Nephron (organoid): Measurements from ENCODE around the gene EPHA3.

Experiments
- H3K27ac Mint-ChIP-seq, 3 experiments: 2 replicates each; pipeline ENCODE4 v1.8.0; 2020; ENCODE audit warnings: mixed read lengths in 3 of 3, mild to moderate bottlenecking in 2 of 3, moderate library complexity in 1 of 3
- H3K27me3 Mint-ChIP-seq: 2 replicates; pipeline ENCODE4 v1.8.0; 2021; ENCODE audit warnings: low read depth, mild to moderate bottlenecking, moderate library complexity, mixed read lengths
- H3K36me3 Mint-ChIP-seq: 2 replicates; pipeline ENCODE4 v1.8.0; 2020; ENCODE audit warnings: low read depth, mixed read lengths
- H3K4me1 Mint-ChIP-seq: 2 replicates; pipeline ENCODE4 v1.8.0; 2020; ENCODE audit warnings: mixed read lengths
- H3K4me3 Mint-ChIP-seq, 3 experiments: 2 replicates each; pipeline ENCODE4 v1.8.0; 2020; ENCODE audit warnings: mild to moderate bottlenecking in 3 of 3, mixed read lengths in 3 of 3, moderate library complexity in 2 of 3
- H3K9me3 Mint-ChIP-seq: 2 replicates; pipeline ENCODE4 v1.8.0; 2020; ENCODE audit warnings: mixed read lengths
- TF ChIP-seq, protein P1 (sequence below), 3 experiments: fragments of 200-600 bp; sonication (generic); IDR thresholded peaks; one replicate each; pipeline ENCODE4 v1.5.0; 2021; ENCODE audit warnings: antibody characterized with exemption in 3 of 3; ENCODE audit not compliant: unreplicated experiment in 3 of 3

Gene EPHA3

GRCh38 chr3:89101921-89102320, 5.5 kb upstream of the EPHA3 start:
- no peaks in the 10 kb centered on the region for H3K36me3 Mint-ChIP-seq
- no peak overlapping the region for H3K4me3 Mint-ChIP-seq

DNA sequence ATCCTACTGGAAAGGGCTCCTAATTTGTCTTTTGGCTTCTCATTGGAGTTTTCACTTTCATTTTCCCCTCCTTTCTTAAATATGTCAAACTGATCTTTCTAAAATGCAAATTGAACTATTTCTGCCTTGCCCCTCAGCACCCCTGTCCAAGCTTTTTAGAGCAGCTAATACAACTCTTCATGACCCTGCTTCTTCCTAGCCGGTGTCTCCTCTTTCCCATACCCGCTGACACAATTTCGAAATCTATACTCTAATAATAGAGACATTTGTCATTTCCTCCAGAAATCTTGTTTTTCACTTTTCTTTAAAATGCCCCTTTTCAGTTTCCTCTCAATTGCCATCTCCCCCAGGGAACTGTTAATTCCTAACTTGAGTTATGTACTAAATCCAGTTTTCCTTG, 2.9 kb upstream of the EPHA3 start:
- Mint-ChIP-seq H3K9me3 (no peaks in the 10 kb centered on the region), H3K4me1 (peaks cover 14% of the 10 kb centered on the region), H3K36me3 (no peaks in the 10 kb centered on the region), H3K27ac (no peak overlapping the region), H3K27me3 (peaks cover 12% of the 10 kb centered on the region), H3K4me3 (no peak overlapping the region)
- TF ChIP-seq, protein P1, sequence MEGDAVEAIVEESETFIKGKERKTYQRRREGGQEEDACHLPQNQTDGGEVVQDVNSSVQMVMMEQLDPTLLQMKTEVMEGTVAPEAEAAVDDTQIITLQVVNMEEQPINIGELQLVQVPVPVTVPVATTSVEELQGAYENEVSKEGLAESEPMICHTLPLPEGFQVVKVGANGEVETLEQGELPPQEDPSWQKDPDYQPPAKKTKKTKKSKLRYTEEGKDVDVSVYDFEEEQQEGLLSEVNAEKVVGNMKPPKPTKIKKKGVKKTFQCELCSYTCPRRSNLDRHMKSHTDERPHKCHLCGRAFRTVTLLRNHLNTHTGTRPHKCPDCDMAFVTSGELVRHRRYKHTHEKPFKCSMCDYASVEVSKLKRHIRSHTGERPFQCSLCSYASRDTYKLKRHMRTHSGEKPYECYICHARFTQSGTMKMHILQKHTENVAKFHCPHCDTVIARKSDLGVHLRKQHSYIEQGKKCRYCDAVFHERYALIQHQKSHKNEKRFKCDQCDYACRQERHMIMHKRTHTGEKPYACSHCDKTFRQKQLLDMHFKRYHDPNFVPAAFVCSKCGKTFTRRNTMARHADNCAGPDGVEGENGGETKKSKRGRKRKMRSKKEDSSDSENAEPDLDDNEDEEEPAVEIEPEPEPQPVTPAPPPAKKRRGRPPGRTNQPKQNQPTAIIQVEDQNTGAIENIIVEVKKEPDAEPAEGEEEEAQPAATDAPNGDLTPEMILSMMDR (IDR thresholded peaks at IDR 0.05; ENCODE audit: unreplicated experiment in 3 of 3) = no peak

More at GRCh38 chr3:89101921-89102320, 5.5 kb upstream of the EPHA3 start:
- Mint-ChIP-seq H3K9me3 (no peaks in the 10 kb centered on the region), H3K27ac (no peak overlapping the region), H3K27me3 (no peaks in the 10 kb centered on the region), H3K4me1 (peaks cover 3% of the 10 kb centered on the region)
- TF ChIP-seq, protein P1 (IDR thresholded peaks at IDR 0.05; ENCODE audit: unreplicated experiment in 3 of 3) = no peak

- peaks cover 14% of the 10 kb centered on the region for H3K4me1 Mint-ChIP-seq
- H3K27me3 Mint-ChIP-seq = peaks cover 12% of the 10 kb centered on the region
- no peaks in the 10 kb centered on the region for H3K36me3 Mint-ChIP-seq
- H3K27ac Mint-ChIP-seq = no peak overlapping the region
- TF ChIP-seq, protein P1 (IDR thresholded peaks at IDR 0.05; ENCODE audit: unreplicated experiment in 3 of 3) = no peak
- no peak overlapping the region for H3K4me3 Mint-ChIP-seq
- H3K9me3 Mint-ChIP-seq = no peaks in the 10 kb centered on the region
Observed at GRCh38 chr3:89105503-89105902, 1.9 kb upstream of the EPHA3 start.

DNA sequence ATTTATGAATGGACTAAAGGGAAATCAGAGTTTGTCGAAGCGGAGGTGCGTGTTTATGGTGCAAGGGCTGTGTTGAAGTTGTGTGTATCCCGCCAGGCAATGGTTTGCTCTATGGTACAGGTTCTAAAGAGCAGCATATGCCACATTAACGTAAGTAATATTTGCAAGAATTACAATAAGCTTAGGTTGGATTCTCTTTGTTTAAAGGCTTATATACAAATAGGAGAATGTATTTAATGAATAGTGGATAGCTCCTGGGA, 800 bp downstream of the EPHA3 start:
- Mint-ChIP-seq H3K4me3 (peak overlapping the region; percentile 84 to 91 (median 87)), H3K9me3 (no peaks in the 10 kb centered on the region), H3K27ac (peak overlapping the region in 1 of 3 experiments; percentile 24), H3K36me3 (no peaks in the 10 kb centered on the region), H3K4me1 (peaks cover 18% of the 10 kb centered on the region), H3K27me3 (peaks cover 19% of the 10 kb centered on the region)
- TF ChIP-seq, protein P1 (IDR thresholded peaks at IDR 0.05; ENCODE audit: unreplicated experiment in 3 of 3) = no peak

GRCh38 chr3:89113344-89113743, 5.9 kb downstream of the EPHA3 start:
- H3K36me3 Mint-ChIP-seq = no peaks in the 10 kb centered on the region
- H3K4me1 Mint-ChIP-seq = peaks cover 23% of the 10 kb centered on the region
- H3K27ac Mint-ChIP-seq = peak overlapping the region in 1 of 3 experiments; percentile 59
- peaks cover 20% of the 10 kb centered on the region for H3K27me3 Mint-ChIP-seq
- no peaks in the 10 kb centered on the region for H3K9me3 Mint-ChIP-seq
- TF ChIP-seq, protein P1 (IDR thresholded peaks at IDR 0.05; ENCODE audit: unreplicated experiment in 3 of 3) = no peak
- H3K4me3 Mint-ChIP-seq = peak overlapping the region; percentile 70 to 97 (median 93)

DNA sequence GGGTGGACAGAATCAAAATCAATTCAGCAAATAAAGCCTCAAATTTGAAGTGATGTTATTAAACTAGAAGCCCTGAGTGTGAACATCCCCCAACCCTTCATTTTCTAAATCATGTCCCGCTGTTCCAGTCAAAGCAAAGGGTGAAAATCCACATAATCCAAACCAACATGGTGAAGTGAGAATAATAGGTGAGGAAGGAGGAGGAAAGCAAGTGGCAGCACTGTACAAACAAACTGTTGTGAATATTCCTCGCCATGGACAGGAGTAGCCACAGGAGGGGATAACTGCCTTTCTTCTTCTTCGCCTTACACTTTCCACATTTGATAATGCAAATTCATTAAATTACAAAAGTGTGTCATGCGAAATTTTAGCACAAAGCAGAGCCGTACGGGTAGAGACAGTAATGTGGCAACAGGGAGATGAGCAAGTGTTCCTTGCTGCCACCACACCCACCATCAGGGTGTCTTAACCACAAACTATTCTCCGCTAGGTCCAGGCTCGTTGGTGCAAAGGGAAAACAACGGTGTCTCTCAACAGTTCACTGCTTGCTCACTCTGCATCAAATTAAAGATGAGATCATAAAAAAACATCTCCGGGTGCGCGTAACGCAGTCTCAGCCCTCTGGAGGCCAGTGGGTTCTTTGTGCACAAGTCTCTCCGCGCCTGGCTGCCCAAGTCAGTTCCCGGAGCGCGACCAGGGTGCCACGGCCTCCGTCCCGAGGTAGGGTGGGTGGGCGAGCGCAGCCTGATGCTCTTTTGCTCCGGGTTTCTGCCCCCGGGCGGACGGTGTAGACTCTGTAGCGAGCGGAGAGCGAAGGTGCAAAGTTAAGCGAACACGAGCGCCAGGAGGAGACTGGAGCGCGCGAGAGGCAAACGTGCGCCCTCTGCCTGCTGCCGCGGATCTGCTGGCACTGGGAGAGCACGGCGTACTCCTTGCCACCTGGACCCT, 6.7 kb downstream of the EPHA3 start:
- peaks cover 23% of the 10 kb centered on the region for H3K4me1 Mint-ChIP-seq

More for the DNA sequence above, 6.7 kb downstream of the EPHA3 start:
- Mint-ChIP-seq H3K27ac (peak overlapping the region; percentile 59 to 83 (median 64)), H3K36me3 (no peaks in the 10 kb centered on the region), H3K27me3 (peaks cover 20% of the 10 kb centered on the region), H3K4me3 (peak overlapping the region; percentile 92 to 97 (median 93)), H3K9me3 (no peaks in the 10 kb centered on the region)
- TF ChIP-seq, protein P1 (IDR thresholded peaks at IDR 0.05; ENCODE audit: unreplicated experiment in 3 of 3) = peak; percentile 84 to 85 (median 85)
